HG02610 (cell line): ENCODE data around the gene ANKRD34B.
A peak's percentile ranks its signal among the peaks of the same experiment; 100 is the strongest.
"Not testable (repeated sequence)": the region's sequence is repeated elsewhere in the genome, so short reads cannot be mapped to it uniquely, and the experiment has no call there.

Experiments
- ATAC-seq: cut with Tn5 transposase; IDR thresholded peaks from one replicate; pipeline ENCODE4 v1.9.1; 2021; ENCODE audit warnings: mild to moderate bottlenecking, moderate library complexity; ENCODE audit not compliant: unreplicated experiment

Gene ANKRD34B

DNA sequence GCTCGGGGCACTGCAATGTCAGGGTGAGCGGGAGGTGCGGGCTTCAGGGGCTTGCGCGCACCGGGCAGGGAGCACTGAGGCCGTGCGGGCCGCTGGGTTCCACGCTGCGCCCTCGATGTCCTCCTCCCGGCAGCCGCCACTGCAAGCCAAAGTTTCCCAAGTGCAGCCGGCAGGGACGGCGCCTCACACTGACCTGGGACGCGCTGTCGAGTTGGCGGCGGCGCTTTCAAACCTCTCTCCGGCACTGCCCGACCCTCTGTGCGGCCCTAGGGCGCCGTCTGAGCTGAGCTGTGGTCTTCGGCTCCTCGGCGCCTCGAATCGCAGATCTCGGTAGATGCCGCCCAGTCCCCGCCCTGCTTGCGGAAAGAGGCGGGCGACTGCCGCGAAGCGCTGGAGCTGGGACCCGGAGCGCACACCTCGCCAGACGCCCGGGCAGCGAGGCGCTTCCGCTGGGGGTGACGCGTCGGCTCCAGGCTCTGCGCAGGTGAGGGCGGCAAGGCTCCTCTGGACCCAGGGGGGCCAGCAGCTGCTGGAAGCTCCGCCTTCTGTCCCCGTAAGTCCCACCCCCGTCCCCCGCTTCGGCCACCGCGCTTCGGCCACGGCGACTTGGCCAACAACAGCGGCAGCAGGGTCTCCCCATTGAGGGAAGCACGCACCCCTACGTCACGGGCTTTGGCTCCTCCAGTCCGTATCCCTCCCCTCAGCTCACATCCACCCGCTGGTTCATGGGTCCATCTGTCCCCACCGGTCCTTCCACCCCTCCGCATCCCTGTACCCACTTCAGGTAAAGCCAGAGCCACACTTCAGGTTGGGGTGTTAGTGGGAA, at the start of gene ANKRD34B:
ANKRD34B (minus strand) TSS at position 320 of the 826 bp plus-strand sequence. CDS start 10,261 bp downstream, outside the sequence.
- ATAC-seq: no peak

DNA sequence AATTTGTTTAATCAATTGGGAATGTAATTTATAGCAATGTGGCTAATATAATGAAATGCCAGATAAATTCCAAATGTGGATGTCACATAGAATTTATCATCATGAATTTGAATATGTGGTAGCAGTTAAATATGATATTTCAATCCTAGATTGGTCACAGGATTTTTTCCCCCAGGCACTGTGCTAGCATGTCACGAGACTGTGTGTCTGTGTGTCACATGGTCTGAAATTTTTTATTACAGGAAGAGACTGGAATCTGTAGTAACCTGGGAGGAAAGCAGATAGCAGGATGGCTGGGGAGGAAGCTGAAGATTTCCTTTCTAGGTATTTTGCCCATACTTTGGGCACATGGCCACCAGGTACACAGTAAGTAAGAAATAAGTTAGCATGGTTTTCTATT, 49.0 kb upstream of the ANKRD34B start:
- no peak for ATAC-seq

DNA sequence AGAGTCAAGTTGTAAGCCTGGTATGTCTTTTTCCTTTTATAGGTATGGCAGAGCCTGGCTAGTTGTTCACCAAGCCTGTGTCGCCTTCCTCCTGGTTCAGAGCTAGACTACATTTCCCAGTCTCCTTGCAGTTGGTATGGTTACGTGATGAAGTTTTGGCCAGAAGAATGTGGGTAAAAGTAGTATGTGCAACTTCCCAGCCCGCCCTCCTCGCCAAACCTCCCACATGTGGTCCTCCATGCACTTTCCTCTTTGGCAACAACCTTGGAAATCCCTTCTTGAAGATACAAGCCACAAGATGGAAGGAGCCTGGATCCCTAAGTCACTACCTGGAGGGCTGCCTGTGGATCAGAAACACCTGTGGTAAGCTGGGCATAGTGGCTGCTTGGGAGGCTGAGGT, 48.4 kb upstream of the ANKRD34B start:
- no peak for ATAC-seq

DNA sequence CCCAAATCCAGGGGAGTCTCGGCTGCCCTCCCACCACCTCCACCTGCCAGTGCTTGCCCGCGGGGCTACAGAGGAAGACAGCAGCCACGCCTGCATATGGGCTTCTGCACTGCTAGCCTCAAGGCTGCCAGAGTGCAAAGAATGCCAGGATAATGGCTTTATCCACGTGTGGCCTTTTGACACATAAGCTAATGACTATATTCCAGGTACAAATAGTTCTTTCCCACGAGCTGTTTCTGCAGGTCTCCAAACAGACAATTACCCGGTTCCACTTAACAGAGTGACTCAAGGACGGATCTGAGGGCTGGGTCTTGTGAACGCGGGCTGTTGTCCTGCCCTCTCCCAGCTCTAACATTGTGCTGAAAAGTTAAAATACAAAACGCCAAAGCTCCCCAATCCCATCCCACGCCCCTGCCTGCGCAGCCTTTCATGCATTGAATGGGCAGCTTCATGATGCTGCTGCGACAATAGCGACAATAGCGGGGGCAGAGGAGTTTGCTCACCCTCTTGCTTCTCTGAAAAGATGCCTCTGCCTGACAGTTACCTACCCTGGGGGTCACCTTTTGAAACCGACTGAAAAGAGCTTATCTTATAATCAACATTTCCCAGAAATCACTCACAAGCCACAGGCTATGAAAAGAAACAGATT, 45.3 kb upstream of the ANKRD34B start:
- ATAC-seq: no peak

DNA sequence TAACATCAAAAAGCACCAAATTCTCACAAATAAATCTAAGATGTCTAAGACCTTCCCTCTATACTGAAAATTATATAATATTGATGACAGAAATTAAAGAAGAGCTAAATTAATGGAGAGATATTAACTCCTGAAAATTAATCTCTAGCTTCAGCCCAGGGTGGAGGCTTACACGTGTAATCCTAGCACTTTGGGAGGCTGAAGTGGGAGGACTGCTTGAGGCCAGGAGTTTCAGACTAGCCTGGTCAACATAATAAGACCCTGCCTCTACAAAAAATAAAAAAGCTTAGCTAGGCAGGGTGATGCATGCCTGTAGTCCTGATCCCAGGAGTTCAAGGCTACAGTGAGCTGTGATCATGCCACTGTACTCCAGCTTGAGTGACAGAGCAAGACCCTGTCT, 39.6 kb upstream of the ANKRD34B start:
- ATAC-seq: no peak

DNA sequence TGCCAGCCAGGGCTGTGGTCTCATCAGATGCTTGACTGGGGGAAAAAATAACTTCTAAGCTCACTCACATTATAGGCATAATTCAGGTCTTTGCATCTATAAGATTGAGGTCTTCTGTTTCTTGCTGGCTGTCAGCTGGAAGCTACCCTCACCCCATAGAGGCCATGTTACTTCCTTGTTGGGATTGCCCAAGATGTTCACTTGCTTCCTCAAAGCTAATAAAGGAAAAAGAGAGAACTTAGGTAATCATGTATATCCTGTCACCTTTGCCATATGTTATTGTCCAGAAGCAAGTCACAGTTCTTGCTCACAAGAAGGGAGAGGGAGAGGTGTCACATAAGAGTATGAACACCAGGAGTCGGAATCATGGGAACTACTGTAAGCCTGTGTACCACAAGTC, 38.7 kb upstream of the ANKRD34B start:
- ATAC-seq: no peak

DNA sequence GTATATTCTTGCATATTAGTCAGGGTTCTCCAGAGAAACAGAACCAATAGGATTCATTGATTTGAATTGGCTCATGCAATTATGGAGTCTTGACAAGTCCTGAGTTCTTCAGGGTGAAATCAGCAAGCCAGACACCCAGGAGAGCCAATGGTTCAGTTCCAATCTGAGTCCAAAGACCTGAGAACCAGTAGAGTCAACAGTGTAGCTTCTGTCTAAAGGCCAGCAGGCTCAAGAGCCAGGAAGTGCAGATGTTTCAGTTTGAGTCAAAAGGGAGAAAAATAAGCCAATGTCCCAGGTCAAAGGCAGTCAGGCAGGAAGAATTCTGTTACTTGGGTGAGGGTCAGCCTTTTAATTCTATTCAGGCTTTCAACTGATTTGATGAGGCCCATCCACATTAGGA, 37.8 kb upstream of the ANKRD34B start:
- ATAC-seq: peak; percentile 78

DNA sequence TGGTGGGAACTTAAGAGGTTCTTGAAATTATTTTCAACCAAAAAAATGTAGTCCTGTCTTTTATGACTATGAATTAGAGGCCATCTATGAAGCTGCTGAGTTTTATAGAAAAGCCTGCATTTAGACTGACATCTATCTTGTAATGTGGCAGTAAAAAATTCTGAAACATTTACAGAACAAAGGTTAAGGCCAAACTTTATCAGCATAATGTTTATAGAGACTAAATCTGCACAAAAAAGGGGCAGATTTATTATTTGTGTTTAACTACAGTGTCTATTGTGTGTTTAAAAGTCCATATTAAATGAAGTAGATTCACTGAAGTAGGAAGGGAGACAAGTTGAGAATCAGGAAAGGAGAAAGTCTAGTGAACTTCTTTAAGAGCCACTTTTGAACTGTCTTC, 37.3 kb upstream of the ANKRD34B start:
- no peak for ATAC-seq

DNA sequence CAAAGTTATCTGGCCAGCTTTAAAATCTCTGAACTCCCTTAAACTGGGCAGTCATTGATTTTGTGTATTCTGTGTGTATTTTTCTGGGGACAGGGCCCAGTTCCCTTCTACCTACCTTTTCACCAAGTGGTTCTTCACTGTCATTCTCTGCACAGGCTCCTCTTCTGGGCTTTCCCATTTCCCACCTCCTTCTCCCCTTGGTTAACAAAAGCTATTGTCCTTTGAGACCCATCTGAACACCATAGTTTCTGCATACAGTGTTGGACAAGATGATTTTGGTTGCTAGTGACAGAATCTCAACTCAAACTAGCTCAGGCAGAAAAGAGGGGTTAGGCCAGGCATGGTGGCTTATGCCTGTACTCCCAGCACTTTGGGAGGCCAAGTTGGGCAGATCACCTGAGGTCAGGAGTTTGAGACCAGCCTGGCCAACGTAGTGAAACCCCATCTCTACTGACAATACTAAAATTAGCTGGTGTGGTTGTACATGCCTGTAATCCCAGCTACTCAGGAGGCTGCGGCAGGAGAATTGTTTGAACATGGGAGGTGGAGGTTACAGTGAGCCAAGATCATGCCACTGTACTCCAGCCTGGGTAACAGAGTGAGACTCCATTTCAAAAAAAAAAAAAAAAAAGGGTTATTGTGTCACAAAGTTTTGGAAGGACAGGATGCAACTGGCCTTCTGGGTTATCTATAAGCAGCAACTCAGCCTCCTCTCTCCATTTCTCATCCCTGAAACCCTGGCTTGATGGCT, 31.0 kb upstream of the ANKRD34B start:
- ATAC-seq: no peak

DNA sequence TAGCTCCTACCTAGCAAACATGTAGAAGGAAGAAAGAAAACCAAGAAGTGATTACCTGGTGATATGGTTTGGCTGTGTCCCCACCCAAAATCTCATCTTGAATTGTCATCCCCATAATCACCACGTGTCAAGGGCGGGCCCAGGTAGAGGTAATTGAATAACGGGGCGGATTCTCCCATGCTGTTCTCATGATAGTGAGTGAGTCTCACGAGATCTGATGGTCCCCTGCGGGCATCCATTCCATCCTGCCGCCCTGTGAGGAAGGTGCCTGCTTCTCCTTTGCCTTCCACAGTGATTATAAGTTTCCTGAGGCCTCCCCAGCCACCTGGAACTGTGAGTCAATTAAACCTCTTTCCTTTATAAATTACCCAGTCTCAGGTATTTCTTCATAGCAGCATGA, 27.4 kb upstream of the ANKRD34B start:
- ATAC-seq: no peak

DNA sequence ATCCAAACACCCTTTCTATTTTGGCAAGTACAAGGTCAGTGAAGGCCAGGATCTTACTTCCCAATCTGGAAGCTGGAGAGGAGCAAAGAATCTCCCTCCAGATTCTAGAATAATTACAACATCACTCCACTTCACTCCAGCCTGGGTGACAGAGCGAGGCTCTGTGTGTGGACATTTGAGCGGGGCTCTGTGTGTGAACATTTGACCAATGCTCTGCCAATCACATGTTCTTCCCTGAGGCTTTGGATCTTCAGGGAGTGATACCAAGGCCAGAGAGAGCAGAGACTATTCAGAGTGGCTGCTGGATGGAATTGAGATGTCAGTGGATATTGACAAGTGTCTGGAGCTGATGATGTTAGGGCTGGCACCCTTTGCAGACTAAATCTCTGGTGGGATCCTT, 24.7 kb upstream of the ANKRD34B start:
- no peak for ATAC-seq

DNA sequence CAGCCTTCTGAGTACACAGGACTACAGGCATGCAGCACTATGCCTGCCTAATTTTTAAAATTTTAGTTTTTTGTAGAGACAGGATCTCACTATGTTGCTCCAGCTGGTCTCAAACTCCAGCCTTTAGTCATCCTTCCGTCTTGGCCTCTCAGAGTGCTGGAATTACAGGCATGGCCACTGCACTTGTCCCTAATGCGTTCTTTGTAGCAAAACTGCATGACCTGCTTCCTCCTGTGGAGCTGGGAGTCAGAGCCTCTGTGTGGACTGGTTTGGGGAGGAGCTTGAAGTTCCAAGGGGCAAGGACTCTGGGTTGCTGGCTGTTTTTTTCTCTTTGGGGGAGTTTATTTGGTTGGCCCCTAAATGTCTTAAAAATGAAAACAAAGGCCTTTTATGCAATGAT, 22.7 kb upstream of the ANKRD34B start:
- no peak for ATAC-seq

DNA sequence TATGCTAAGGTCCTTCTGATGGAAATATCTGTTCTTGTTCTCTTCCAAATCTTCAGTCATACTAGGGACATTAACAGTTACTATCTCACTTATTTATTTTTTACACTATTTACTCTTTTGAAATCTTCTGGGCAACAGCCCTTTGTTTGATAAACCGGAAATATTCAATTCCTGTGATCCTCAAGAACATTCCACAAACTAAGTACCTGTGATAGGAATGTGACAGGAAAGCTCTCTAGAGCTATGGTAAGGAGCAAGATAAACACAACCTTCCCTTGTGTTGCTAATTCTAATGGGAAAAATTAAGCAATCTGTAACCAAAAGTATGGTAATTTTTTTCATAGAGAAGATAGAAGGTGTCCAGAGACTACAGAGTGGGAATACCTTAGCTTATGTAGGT, 22.0 kb upstream of the ANKRD34B start:
- no peak for ATAC-seq

DNA sequence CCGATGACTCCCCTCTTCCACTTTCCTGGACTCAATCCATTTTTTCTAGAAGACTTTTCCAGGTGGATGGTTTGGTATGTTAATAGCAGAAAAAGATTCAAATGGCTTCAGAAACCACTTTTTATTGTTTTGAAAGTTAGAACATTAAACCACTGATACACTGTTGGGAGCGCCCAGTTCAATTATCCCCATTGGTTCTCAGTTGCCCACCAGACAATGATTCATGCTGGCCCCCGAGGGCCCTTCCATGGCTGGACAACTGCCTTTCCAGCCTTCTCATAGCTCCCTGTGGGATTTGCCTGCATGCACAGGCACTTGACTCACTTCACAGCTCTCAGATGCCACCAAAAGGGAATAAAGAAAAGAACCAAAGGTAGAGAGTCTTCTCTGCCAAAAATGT, 21.3 kb upstream of the ANKRD34B start:
- no peak for ATAC-seq

DNA sequence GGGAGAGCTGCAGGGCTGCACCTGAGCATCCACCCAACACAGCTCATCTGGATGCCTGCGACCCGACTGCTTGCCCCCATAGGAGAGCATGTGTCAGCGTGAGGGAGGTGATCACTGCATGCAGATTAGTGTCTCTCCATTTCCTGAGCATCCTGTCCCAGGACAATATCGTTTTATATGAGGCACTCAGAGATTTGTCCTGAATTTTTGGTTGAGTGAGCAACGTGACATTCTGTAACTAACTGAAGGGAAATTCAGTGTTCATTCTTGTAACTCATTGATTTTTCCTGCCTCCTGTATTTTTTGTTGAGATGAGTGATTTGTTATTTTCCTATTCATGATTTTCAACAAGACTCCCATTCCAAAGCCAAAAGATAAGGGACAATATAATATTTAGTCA, 20.7 kb upstream of the ANKRD34B start:
- no peak for ATAC-seq

DNA sequence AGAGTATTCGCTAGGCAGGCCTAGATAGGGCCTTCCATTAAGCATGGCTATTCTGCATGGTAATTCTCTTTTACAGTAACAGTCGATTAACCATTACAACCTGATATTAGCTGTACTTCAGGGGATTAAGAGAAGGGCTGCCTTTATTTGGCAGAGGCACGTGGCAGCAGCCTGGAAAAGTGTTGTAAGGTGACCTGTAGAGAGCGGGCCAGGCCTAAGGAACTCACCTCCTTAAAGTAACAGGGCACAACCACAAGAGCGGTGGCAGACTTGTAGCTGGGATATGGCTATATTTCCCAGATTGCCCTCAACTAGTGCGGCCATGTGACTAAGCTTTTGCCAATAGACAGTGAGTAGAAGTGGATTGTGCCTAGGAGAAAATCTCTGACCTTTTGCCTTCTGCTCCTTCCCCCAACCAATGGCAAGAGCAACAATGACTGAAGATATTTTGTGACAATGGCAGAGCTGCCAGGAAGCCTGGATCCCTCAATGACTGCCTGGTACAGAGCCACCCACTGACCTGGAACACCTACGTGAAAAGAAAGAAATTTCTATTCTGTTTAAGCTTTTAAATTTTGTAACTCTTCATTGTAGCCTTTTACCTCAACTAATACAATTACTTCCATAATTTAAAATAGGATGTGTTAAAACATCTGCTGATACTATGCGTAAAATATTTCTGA, 18.9 kb upstream of the ANKRD34B start:
- ATAC-seq: no peak

DNA sequence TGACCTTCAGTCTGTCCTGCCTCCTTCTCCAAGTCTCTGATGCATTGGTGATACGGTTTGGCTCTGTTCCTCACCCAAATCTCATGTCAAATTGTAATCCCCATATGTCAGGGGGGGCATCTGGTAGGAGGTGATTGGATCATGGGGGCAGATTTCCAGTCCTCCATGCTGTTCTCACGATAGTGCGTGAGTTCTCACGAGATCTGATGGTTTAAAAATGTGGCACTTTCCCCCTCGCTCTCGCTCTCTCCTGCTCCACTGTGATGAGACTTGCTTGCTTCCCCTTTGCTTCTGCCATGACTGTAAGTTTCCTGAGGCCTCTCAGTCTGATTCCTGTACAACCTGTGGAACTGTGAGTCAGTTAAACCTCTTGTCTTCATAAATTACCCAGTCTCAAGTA, 14.7 kb upstream of the ANKRD34B start:
- ATAC-seq: no peak

DNA sequence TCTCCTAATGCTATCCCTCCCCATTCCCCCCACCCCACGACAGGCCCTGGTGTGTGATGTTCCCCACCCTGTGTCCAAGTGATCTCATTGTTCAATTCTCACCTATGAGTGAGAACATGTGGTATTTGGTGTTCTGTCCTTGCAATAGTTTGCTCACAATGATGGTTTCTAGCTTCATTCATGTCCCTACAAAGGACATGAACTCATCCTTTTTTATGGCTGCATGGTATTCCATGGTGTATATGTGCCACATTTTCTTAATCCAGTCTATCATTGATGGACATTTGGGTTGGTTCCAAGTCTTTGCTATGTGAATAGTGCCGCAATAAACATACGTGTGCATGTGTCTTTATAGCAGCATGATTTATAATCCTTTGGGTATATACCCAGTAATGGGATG, 10.2 kb upstream of the ANKRD34B start:
- ATAC-seq: not testable (repeated sequence)

DNA sequence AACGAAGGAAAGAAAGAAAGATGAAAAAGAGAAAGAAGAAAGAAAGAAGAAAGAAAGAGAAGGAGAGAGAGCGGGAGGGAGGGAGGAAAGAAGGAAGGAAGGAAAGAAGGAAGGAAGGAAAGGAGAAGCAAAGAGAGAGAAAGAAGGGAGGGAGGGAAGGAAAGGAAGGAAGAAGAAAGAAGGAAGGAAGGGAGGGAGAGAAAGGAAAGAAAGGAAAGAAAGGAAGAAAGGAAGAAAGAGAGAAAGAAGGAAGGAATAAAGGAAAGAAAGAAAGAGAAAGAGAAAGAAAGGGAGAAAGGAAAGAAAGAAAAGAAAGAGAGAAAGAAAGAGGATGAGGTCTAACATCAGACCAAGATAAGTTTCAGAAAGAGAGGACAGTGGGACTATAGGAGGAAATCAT, 9.0 kb upstream of the ANKRD34B start:
- ATAC-seq: no peak

DNA sequence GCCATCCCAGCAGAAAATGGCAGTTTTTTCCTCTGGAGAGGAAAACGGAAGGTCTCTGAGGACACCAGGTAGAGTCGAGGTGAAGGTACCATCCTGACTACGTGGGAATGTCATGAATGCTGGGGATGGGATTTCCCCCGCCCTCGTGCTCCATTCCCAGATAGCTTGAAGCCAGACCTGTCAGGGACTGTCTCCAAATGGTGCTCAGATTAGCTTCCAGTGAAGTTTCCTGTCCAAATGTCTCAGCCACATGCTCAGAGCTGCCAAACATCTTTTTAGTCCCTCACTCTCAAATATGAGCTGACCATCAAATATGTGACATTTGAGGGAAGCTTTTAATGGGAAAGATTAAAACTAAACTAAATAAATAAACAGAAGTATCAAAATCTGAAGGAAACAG, 7.6 kb upstream of the ANKRD34B start:
- ATAC-seq: no peak

DNA sequence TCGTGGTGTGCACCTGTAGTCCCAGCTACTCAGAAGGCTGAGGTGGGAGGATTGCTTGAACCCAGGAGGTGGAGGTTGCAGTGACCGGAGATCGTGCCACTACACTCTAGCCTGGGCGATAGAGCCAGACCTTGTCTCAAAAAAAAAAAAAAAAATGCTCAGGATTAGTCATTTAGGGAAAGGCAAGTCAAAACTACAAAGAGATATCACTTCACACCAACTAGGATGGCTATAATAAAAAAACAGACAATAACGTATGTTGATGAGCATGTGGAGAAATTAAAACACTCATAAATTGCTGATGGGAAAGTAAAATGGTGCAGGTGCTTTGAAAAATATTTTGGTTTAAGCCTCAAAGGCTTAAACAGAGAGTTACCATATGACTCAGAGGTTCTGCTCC, 6.3 kb upstream of the ANKRD34B start:
- no peak for ATAC-seq
